Body of pancreas (tissue), 4 donors: ENCODE measurements around the gene VRK3.

Experiments used
- CTCF ChIP-seq, 7 experiments: fragments of 450-650 bp in 4 of 7; fragments of 200-600 bp in 3 of 7; sonication (generic) in 3 of 7; IDR thresholded peaks; one replicate each; pipeline ENCODE4 v1.5.1; 2016 to 2019; ENCODE audit warnings: antibody characterized with exemption in 7 of 7
- POLR2A ChIP-seq, 3 donors: fragments of 450-650 bp; IDR thresholded peaks; one replicate each; pipeline ENCODE4 v1.6.1; 2016; ENCODE audit warnings: antibody characterized with exemption in 3 of 3, mild to moderate bottlenecking in 2 of 3

GRCh38 chr19:50061650-50062049 is 36.5 kb upstream of the VRK3 start:
- no peak for TF ChIP-seq CTCF (IDR thresholded peaks at IDR 0.05)
- TF ChIP-seq POLR2A (IDR thresholded peaks at IDR 0.05) = no peak
